Measurements from ENCODE around the gene ZNF804A. TPM values are rescaled to one million over a fixed set of nuclear protein-coding genes. Genes with fewer than 3 reads are reported as not detected.

Gene ZNF804A
- 1 to 10 TPM in 3 of 4 donors, under 1 TPM in 1; 0.52 to 2.5 (median 1.6) TPM for polyA plus RNA-seq (ENCODE audit: insufficient read length in 4 of 4)

GRCh38 chr2:184598316-184599053 lies at the start of gene ZNF804A:
Gene ZNF804A (plus strand): TSS chr2:184598529. CDS start chr2:184598960, 431 bp downstream.
- peak in 2 of 4 donors; percentile 28 to 48 for DNase-seq (ENCODE audit: low read depth in 4 of 4, low spot score in 3 of 4)

GRCh38 chr2:184549153-184549552 lies 49.2 kb upstream of the ZNF804A start:
- no peak for DNase-seq (ENCODE audit: low read depth in 4 of 4, low spot score in 3 of 4)

GRCh38 chr2:184551626-184552025 lies 46.7 kb upstream of the ZNF804A start:
- DNase-seq (ENCODE audit: low read depth in 4 of 4, low spot score in 3 of 4) = no peak

- no peak for DNase-seq (ENCODE audit: low read depth in 4 of 4, low spot score in 3 of 4)
Measured at GRCh38 chr2:184554736-184555135, 43.6 kb upstream of the ZNF804A start.

GRCh38 chr2:184555352-184555751 lies 43.0 kb upstream of the ZNF804A start:
- no peak for DNase-seq (ENCODE audit: low read depth in 4 of 4, low spot score in 3 of 4)

GRCh38 chr2:184556639-184557038 lies 41.7 kb upstream of the ZNF804A start:
- DNase-seq (ENCODE audit: low read depth in 4 of 4, low spot score in 3 of 4) = no peak

GRCh38 chr2:184558713-184559464 lies 39.4 kb upstream of the ZNF804A start:
- no peak for DNase-seq (ENCODE audit: low read depth in 4 of 4, low spot score in 3 of 4)

- DNase-seq (ENCODE audit: low read depth in 4 of 4, low spot score in 3 of 4) = no peak
Measured at GRCh38 chr2:184560603-184561002, 37.7 kb upstream of the ZNF804A start.

- DNase-seq (ENCODE audit: low read depth in 4 of 4, low spot score in 3 of 4) = no peak
Measured at GRCh38 chr2:184562532-184562931, 35.8 kb upstream of the ZNF804A start.

GRCh38 chr2:184564092-184564491 lies 34.2 kb upstream of the ZNF804A start:
- DNase-seq (ENCODE audit: low read depth in 4 of 4, low spot score in 3 of 4) = no peak

- DNase-seq (ENCODE audit: low read depth in 4 of 4, low spot score in 3 of 4) = no peak
Measured at GRCh38 chr2:184566716-184567115, 31.6 kb upstream of the ZNF804A start.

- DNase-seq (ENCODE audit: low read depth in 4 of 4, low spot score in 3 of 4) = no peak
Measured at GRCh38 chr2:184577056-184577455, 21.3 kb upstream of the ZNF804A start.

- no peak for DNase-seq (ENCODE audit: low read depth in 4 of 4, low spot score in 3 of 4)
Measured at GRCh38 chr2:184577743-184578142, 20.6 kb upstream of the ZNF804A start.

- no peak for DNase-seq (ENCODE audit: low read depth in 4 of 4, low spot score in 3 of 4)
Measured at GRCh38 chr2:184579226-184579625, 19.1 kb upstream of the ZNF804A start.

- no peak for DNase-seq (ENCODE audit: low read depth in 4 of 4, low spot score in 3 of 4)
Measured at GRCh38 chr2:184581391-184581790, 16.9 kb upstream of the ZNF804A start.

GRCh38 chr2:184589261-184589660 lies 9.1 kb upstream of the ZNF804A start:
- no peak for DNase-seq (ENCODE audit: low read depth in 4 of 4, low spot score in 3 of 4)

- no peak for DNase-seq (ENCODE audit: low read depth in 4 of 4, low spot score in 3 of 4)
Measured at GRCh38 chr2:184596819-184597411, 1.4 kb upstream of the ZNF804A start.

GRCh38 chr2:184597571-184597991 lies 748 bp upstream of the ZNF804A start:
- peak in 1 of 4 donors; percentile 6 for DNase-seq (ENCODE audit: low read depth in 4 of 4, low spot score in 3 of 4)

GRCh38 chr2:184598002-184598315 lies 370 bp upstream of the ZNF804A start:
- DNase-seq (ENCODE audit: low read depth in 4 of 4, low spot score in 3 of 4) = peak in 1 of 4 donors; percentile 18

- DNase-seq (ENCODE audit: low read depth in 4 of 4, low spot score in 3 of 4) = no peak
Measured at GRCh38 chr2:184599054-184599871, 934 bp downstream of the ZNF804A start.

GRCh38 chr2:184599872-184600222 lies 1.5 kb downstream of the ZNF804A start:
- DNase-seq (ENCODE audit: low read depth in 4 of 4, low spot score in 3 of 4) = no peak
